NCI-H187 (cell line): Measurements from ENCODE around the gene PDCD1.
"Not testable (repeated sequence)": the region's sequence is repeated elsewhere in the genome, so short reads cannot be mapped to it uniquely, and the experiment has no call there.

Experiments used
- DNase-seq, 2 experiments: peaks; one replicate each; lab custom pipeline; 2025; lab: John Stamatoyannopoulos, UW

The PDCD1 gene

DNA sequence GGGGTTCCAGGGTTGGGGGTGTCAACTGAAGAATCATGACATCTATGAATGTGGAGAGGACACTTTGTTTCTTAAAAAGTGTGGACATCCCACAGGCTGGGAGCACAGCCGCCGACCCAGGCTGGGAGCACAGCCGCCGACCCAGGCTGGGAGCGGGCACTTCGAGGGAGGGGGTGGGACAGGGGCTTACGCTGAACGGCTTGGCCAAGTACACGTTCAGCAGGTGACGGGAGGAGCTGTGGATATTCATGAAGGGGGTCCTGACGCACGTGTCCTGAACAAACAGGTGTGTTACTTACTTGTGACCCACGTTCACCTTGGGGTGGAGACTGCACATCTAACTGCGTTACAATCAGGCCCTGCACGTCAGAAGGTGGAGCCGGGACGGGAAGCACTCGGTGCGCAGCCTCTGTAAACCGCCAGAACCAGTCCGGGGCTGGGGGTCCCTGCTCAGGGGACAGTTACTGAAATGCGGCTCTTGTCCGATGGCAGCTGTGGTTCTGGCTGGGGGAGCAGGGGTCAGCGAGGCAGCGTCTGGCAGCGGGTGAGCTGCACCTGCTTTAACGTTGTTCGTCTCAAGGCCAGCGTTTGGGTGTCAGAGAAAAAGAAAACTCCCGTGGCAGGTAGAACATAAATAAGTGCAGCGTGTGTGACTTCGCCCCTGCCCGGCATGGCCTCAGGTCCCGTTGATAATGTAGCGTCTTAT lies 58.3 kb downstream of the PDCD1 start:
- not testable (repeated sequence) for DNase-seq
